Right lobe of liver (tissue), 6 donors: ENCODE results near the gene CSGALNACT2. TPM values are rescaled to one million over a fixed set of nuclear protein-coding genes. Genes with fewer than 3 reads are reported as not detected.
A peak's percentile ranks its signal among the peaks of the same experiment; 100 is the strongest.

Experiments
- ATAC-seq, 4 donors: fragments of 200-7000 bp; cut with Tn5 transposase; one replicate each; pipeline ENCODE4 v1.9.1; 2020; ENCODE audit warnings: mild to moderate bottlenecking in 4 of 4, moderate library complexity in 4 of 4
- DNase-seq, 3 donors: peaks; one replicate each; pipeline ENCODE4 v3.0.0-alpha.2; 2020
- H3K27ac ChIP-seq, 3 donors: fragments of 200-600 bp; one replicate each; pipeline ENCODE4 v1.8.0; 2022
- H3K27me3 ChIP-seq, 2 donors: fragments of 200-600 bp; one replicate each; pipeline ENCODE4 v1.8.0; 2022
- H3K36me3 ChIP-seq, 4 donors: fragments of 200-600 bp; sonication (generic) in 1 of 4; one replicate each; pipeline versions ENCODE4 v1.5.1 to v1.8.0; 2017 to 2022; ENCODE audit warnings: control low read depth in 1 of 4
- H3K4me1 ChIP-seq, 4 donors: fragments of 200-600 bp; sonication (generic) in 1 of 4; one replicate each; pipeline versions ENCODE4 v1.5.1 to v1.8.0; 2017 to 2022; ENCODE audit warnings: control low read depth in 1 of 4
- H3K4me3 ChIP-seq, 3 donors: fragments of 200-600 bp; one replicate each; pipeline ENCODE4 v1.8.0; 2022
- H3K9me3 ChIP-seq, 4 donors: fragments of 200-600 bp; sonication (generic) in 1 of 4; one replicate each; pipeline versions ENCODE4 v1.5.1 to v1.8.0; 2017 to 2022; ENCODE audit warnings: control low read depth in 1 of 4
- CTCF ChIP-seq, 4 donors: fragments of 200-600 bp in 3 of 4; fragments of 450-650 bp in 1 of 4; IDR thresholded peaks; one replicate each; pipeline versions ENCODE4 v1.5.1 to v1.8.0; 2016 to 2022; ENCODE audit warnings: antibody characterized with exemption in 4 of 4, mild to moderate bottlenecking in 2 of 4
- POLR2A ChIP-seq: fragments of 450-650 bp; IDR thresholded peaks from one replicate; pipeline ENCODE4 v1.6.1; 2017; ENCODE audit warnings: antibody characterized with exemption, mild to moderate bottlenecking
- WGBS: methylation state at CpG from one replicate; pipeline ENCODE4 v1.1.6; 2018; ENCODE audit warnings: low coverage, low lambda C conversion rate; ENCODE audit not compliant: insufficient coverage; ENCODE audit errors: missing lambda C conversion rate; 5-methylcytosine and 5-hydroxymethylcytosine counted together
- intact Hi-C, 2 donors: fragments of 100-400 bp; cut with DNase I; formaldehyde crosslinking; loops; one replicate each; pipeline versions ENCODE4 v1.11.2 to v1.14.1; 2022
- total RNA-seq, 6 experiments: library from RNA; depleted of rRNA in 2 of 6; stranded (reverse); fragments of >200 nt in 2 of 6; fragmentation: NEBNext Ultra II Directional in 3 of 6; extraction: Animal tissue kit (Norgen Biotek cat#: 25700) in 3 of 6; gene quantifications; one replicate each; pipeline versions ENCODE4 v1.1.0 to v1.2.4, GENCODE V29; 2016 to 2023
- donor health status: DM: no; HTN: yes; CAD: no.
- donor health status: DM: no; HTN: no; CAD: no.
- donor health status: DM: no; HTN: no; CAD: no.
- donor health status: DM: no; HTN: yes; CAD: no.
- donor health status: DM: no; HTN: yes; CAD: no.

The CSGALNACT2 gene
- total RNA-seq, 6 experiments from 2014 or later, result 5.4 to 11.1 (median 8.3) TPM

GRCh38 chr10:43160046-43160920 lies 22.0 kb downstream of the CSGALNACT2 start:
- Histone ChIP-seq H3K36me3 (no peaks in the 10 kb centered on the region), H3K9me3 (no peaks in the 10 kb centered on the region), H3K4me1 (no peaks in the 10 kb centered on the region), H3K27me3 (no peaks in the 10 kb centered on the region), H3K27ac (no peak overlapping the region), H3K4me3 (no peak overlapping the region)
- WGBS, result 31% methylated on average over 1 of the region's 1 CpG
- no peak for TF ChIP-seq POLR2A
- intact Hi-C loops, result no loop called here
- ATAC-seq (peak in 2 of 4 donors; percentile 30 to 43), DNase-seq (no peak)

- ATAC-seq, result no peak
- 81% methylated on average over 2 of the region's 2 CpGs for WGBS
- intact Hi-C loops, result no loop called here
- H3K9me3 ChIP-seq, result no peaks in the 10 kb centered on the region
- no peak overlapping the region for H3K27ac ChIP-seq
- H3K4me3 ChIP-seq, result no peak overlapping the region
- TF ChIP-seq POLR2A (no peak), CTCF (IDR thresholded peaks at IDR 0.05) (no peak)
- DNase-seq, result no peak
- no peaks in the 10 kb centered on the region for H3K27me3 ChIP-seq
- no peaks in the 10 kb centered on the region for H3K4me1 ChIP-seq
- no peaks in the 10 kb centered on the region for H3K36me3 ChIP-seq
Measured at GRCh38 chr10:43160921-43161255, 22.6 kb downstream of the CSGALNACT2 start.

- no peaks in the 10 kb centered on the region for H3K36me3 ChIP-seq
- no peaks in the 10 kb centered on the region for H3K9me3 ChIP-seq
- no peak for TF ChIP-seq CTCF (IDR thresholded peaks at IDR 0.05)
- no peak for TF ChIP-seq POLR2A
- ATAC-seq (no peak), DNase-seq (no peak)
- no peaks in the 10 kb centered on the region for H3K4me1 ChIP-seq
- H3K27me3 ChIP-seq, result no peaks in the 10 kb centered on the region
- 57% methylated on average over 1 of the region's 1 CpG for WGBS
- H3K27ac ChIP-seq, result no peak overlapping the region
- intact Hi-C loops, result no loop called here
- no peak overlapping the region for H3K4me3 ChIP-seq
Measured at GRCh38 chr10:43162604-43163003, 24.4 kb downstream of the CSGALNACT2 start.

GRCh38 chr10:43166207-43166879 lies 28.1 kb downstream of the CSGALNACT2 start:
- no peak for ATAC-seq
- H3K4me1 ChIP-seq, result no peaks in the 10 kb centered on the region
- TF ChIP-seq POLR2A, result no peak
- TF ChIP-seq CTCF (IDR thresholded peaks at IDR 0.05), result no peak
- no peaks in the 10 kb centered on the region for H3K27me3 ChIP-seq
- no peak overlapping the region for H3K27ac ChIP-seq
- no peak for DNase-seq
- no peak overlapping the region for H3K4me3 ChIP-seq
- H3K36me3 ChIP-seq, result no peaks in the 10 kb centered on the region
- H3K9me3 ChIP-seq, result no peaks in the 10 kb centered on the region
- WGBS, result 75% methylated on average over 6 of the region's 6 CpGs
- intact Hi-C loops, result no loop called here

- no peak for DNase-seq
- no peaks in the 10 kb centered on the region for H3K36me3 ChIP-seq
- H3K9me3 ChIP-seq, result no peaks in the 10 kb centered on the region
- H3K27me3 ChIP-seq, result no peaks in the 10 kb centered on the region
- intact Hi-C loops, result no loop called here
- TF ChIP-seq CTCF (IDR thresholded peaks at IDR 0.05) (no peak), POLR2A (no peak)
- H3K4me1 ChIP-seq, result no peaks in the 10 kb centered on the region
- no peak overlapping the region for H3K27ac ChIP-seq
- no peak for ATAC-seq
- no peak overlapping the region for H3K4me3 ChIP-seq
Measured at GRCh38 chr10:43166880-43167497, 28.7 kb downstream of the CSGALNACT2 start.
